Heart right ventricle (tissue), 16 donors: ENCODE results near the gene ITGB3. TPM values are rescaled to one million over a fixed set of nuclear protein-coding genes. Genes with fewer than 3 reads are reported as not detected.

Experiments
- ATAC-seq, 8 donors: fragments of 200-7000 bp; cut with Tn5 transposase; one replicate each; pipeline ENCODE4 v1.9.1; 2020; ENCODE audit warnings: mild to moderate bottlenecking in 8 of 8, moderate library complexity in 8 of 8, moderate number of reproducible peaks in 1 of 8
- DNase-seq, 2 donors: peaks; one replicate each; pipeline ENCODE4 v3.0.0-alpha.2; 2020
- H3K27ac ChIP-seq, 10 donors: fragments of 200-600 bp; sonication (generic) in 2 of 10; one replicate each; pipeline versions ENCODE4 v1.5.0 to v1.8.0; 2020 to 2022; ENCODE audit warnings: mild to moderate bottlenecking in 3 of 10
- H3K27me3 ChIP-seq, 7 donors: fragments of 200-600 bp; one replicate each; pipeline ENCODE4 v1.8.0; 2021 to 2022; ENCODE audit warnings: mild to moderate bottlenecking in 2 of 7
- H3K36me3 ChIP-seq, 9 donors: fragments of 200-600 bp; sonication (generic) in 1 of 9; one replicate each; pipeline versions ENCODE4 v1.5.0 to v1.8.0; 2020 to 2022; ENCODE audit warnings: mild to moderate bottlenecking in 2 of 9
- H3K4me1 ChIP-seq, 9 donors: fragments of 200-600 bp; sonication (generic) in 1 of 9; one replicate each; pipeline versions ENCODE4 v1.5.0 to v1.8.0; 2020 to 2022; ENCODE audit warnings: mild to moderate bottlenecking in 4 of 9
- H3K4me3 ChIP-seq, 10 donors: fragments of 200-600 bp; sonication (generic) in 2 of 10; one replicate each; pipeline versions ENCODE4 v1.5.0 to v1.8.0; 2020 to 2022; ENCODE audit warnings: mild to moderate bottlenecking in 7 of 10, moderate library complexity in 2 of 10
- H3K9me3 ChIP-seq, 11 donors: fragments of 200-600 bp in 10 of 11; sonication (generic) in 2 of 11; one replicate each; pipeline versions ENCODE4 v1.5.0 to v1.8.0; 2013 to 2022; ENCODE audit warnings: mild to moderate bottlenecking in 2 of 11, control low read depth in 1 of 11, moderate library complexity in 1 of 11
- WGBS, 2 donors: extraction: QIAGEN DNeasy Blood & Tissue Kit; methylation state at CpG; one replicate each; pipeline ENCODE4 v1.1.7; 2013; ENCODE audit warnings: inconsistent platforms in 1 of 2; 5-methylcytosine and 5-hydroxymethylcytosine counted together
- intact Hi-C, 10 donors: fragments of 100-400 bp; cut with DNase I; formaldehyde crosslinking; loops; one replicate each; pipeline versions ENCODE4 v1.11.1 to v1.14.2; 2022
- polyA plus RNA-seq, 2 donors: library from polyadenylated mRNA; stranded (reverse); fragments of 200-250 nt; gene quantifications; one replicate each; pipeline ENCODE4 v1.2.3, GENCODE V29; 2013
- total RNA-seq, 10 donors: library from RNA; stranded (reverse); fragmentation: NEBNext Ultra II Directional in 3 of 10; extraction: Animal tissue kit (Norgen Biotek cat#: 25700) in 3 of 10; gene quantifications; one replicate each; pipeline versions ENCODE4 v1.2.1 to v1.2.4, GENCODE V29; 2021 to 2023
- TF ChIP-seq, protein P1 (sequence below), 9 donors: fragments of 200-600 bp; sonication (generic) in 2 of 9; IDR thresholded peaks; one replicate each; pipeline versions ENCODE4 v1.5.0 to v1.8.0; 2021 to 2022; ENCODE audit warnings: antibody characterized with exemption in 9 of 9, mild to moderate bottlenecking in 5 of 9, moderate library complexity in 1 of 9
- donor health status: Arrhythmogenic right ventricular cardiomyopathy.
- donor health status: ischemic (EF 13 %, LVEDD 7.1; RV severe dilation, severe dysfunction).
- donor health status: healthy with polysubstance abuse.
- donor health status: DM: no; HTN: yes; CAD: no.
- donor health status: DM: no; HTN: no; CAD: no.
- donor health status: ischemic (EF 25% LVEDD 6.9; RV normal size, moderate dysfunction).
- donor health status: ischemic (EF 25% LVEDD 5.7; RV mildly dilated, moderate dysfunction).
- donor health status: healthy.
- donor health status: DM: yes; HTN: yes; CAD: no.
- donor health status: Ischemic cardiomyopathy.
- donor health status: ischemic (EF 35%, LVEDD 5.7; RV mildly dilated, moderate dysfunction).
- donor health status: nonischemic (EF 11% LVEDD 7.7; RV severe dilation, severe dysfunction).
- donor health status: DM: yes; HTN: yes; CAD: no.
- donor health status: PGD.
- donor health status: ischemic (EF 29% LVEDD 5.4; RV normal size, mild dysfunction).
- donor health status: nonischemic (EF 23%, LVEDD 6.1; RV moderate dilation, normal function).

The ITGB3 gene
- total and polyA plus RNA-seq, 12 donors, result 1.9 to 18.0 (median 3.2) TPM

DNA sequence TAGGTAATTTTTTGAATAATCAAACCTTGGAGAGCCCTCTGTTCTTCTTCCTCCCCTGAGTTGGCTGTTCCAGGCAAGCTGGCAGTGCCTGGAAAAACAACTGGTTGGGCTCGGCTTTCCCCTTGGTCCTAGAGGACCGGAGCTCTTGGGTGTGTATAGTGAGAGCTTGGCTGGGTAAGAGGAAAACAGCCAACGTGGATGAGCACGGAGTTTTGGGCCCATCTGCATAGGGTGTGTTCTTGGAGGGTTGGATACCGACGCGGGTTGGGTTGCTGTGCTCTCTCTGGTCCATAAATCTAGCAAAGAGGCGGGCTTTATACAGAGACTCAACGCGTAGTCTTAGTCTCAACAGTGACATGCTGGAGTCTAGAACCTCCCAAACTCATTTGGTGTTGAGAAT is 23.2 kb downstream of the ITGB3 start:
- Histone ChIP-seq H3K4me3 (no peak overlapping the region), H3K4me1 (peaks cover 40 to 71% (median 57%) of the 10 kb centered on the region in 9 donors), H3K9me3 (no peaks in the 10 kb centered on the region), H3K27ac (peak overlapping the region; percentile 66 to 92 (median 86)), H3K27me3 (no peaks in the 10 kb centered on the region), H3K36me3 (no peaks in the 10 kb centered on the region)
- DNase-seq (peak; percentile 68 to 88), ATAC-seq (peak; percentile 63 to 81 (median 74))
- TF ChIP-seq, protein P1, sequence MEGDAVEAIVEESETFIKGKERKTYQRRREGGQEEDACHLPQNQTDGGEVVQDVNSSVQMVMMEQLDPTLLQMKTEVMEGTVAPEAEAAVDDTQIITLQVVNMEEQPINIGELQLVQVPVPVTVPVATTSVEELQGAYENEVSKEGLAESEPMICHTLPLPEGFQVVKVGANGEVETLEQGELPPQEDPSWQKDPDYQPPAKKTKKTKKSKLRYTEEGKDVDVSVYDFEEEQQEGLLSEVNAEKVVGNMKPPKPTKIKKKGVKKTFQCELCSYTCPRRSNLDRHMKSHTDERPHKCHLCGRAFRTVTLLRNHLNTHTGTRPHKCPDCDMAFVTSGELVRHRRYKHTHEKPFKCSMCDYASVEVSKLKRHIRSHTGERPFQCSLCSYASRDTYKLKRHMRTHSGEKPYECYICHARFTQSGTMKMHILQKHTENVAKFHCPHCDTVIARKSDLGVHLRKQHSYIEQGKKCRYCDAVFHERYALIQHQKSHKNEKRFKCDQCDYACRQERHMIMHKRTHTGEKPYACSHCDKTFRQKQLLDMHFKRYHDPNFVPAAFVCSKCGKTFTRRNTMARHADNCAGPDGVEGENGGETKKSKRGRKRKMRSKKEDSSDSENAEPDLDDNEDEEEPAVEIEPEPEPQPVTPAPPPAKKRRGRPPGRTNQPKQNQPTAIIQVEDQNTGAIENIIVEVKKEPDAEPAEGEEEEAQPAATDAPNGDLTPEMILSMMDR (IDR thresholded peaks at IDR 0.05), result no peak
- intact Hi-C loops, result loop anchor here in 3 of 10 donors (2.0 to 10.0 kb wide), 3 partner anchors 40 to 92 kb away; partner anchors contain the start of gene CDC27 (in 1 of the 3)
- WGBS, 2 donors, result 21 to 26% methylated on average over 10 of the region's 10 CpGs

DNA sequence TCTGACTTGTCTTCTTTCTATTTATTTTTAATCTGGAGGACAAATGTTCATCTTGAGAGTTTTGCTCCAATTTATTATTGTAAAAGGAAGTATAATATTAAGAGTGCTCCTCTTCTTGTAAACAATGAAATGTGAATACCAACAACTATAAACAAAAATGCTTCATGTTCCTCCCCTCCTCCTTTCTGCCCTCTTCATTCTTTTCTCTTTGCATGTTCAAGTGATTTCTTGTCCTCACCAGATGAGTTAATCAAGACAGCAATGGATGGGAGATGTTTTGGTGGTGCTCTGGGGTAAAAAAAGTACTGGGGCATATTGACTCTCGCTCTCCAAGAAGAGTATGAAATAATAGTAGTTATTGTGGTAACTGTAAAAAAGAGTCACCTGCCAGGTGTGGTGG is 24.3 kb downstream of the ITGB3 start:
- Histone ChIP-seq H3K27me3 (no peaks in the 10 kb centered on the region), H3K4me3 (no peak overlapping the region), H3K9me3 (no peaks in the 10 kb centered on the region), H3K27ac (peak overlapping the region in 9 of 10 donors; percentile 73 to 92 (median 87)), H3K36me3 (no peaks in the 10 kb centered on the region), H3K4me1 (peaks cover 40 to 71% (median 57%) of the 10 kb centered on the region in 9 donors)
- intact Hi-C loops, result loop anchor here in 3 of 10 donors (2.0 to 10.0 kb wide), 3 partner anchors 41 to 93 kb away; partner anchors contain the start of gene CDC27 (in 1 of the 3)
- ATAC-seq (no peak), DNase-seq (no peak)
- TF ChIP-seq, protein P1 (IDR thresholded peaks at IDR 0.05), result no peak
- WGBS, 2 donors, result 97 to 98% methylated on average over 1 of the region's 1 CpG

GRCh38 chr17:47278561-47278960 is 24.9 kb downstream of the ITGB3 start:
- no peaks in the 10 kb centered on the region for H3K27me3 ChIP-seq
- WGBS, 2 donors, result 84 to 85% methylated on average over 4 of the region's 4 CpGs
- H3K36me3 ChIP-seq, result no peaks in the 10 kb centered on the region
- TF ChIP-seq, protein P1 (IDR thresholded peaks at IDR 0.05), result no peak
- H3K9me3 ChIP-seq, result no peaks in the 10 kb centered on the region
- ATAC-seq (no peak), DNase-seq (no peak)
- H3K4me3 ChIP-seq, result no peak overlapping the region
- intact Hi-C loops, result loop anchor here in 2 of 10 donors (5.0 to 10.0 kb wide), 2 partner anchors 41 to 94 kb away; partner anchors contain the start of gene CDC27 (in 1 of the 2)
- peak overlapping the region; percentile 73 to 92 (median 86) for H3K27ac ChIP-seq
- peaks cover 40 to 71% (median 57%) of the 10 kb centered on the region in 9 donors for H3K4me1 ChIP-seq

DNA sequence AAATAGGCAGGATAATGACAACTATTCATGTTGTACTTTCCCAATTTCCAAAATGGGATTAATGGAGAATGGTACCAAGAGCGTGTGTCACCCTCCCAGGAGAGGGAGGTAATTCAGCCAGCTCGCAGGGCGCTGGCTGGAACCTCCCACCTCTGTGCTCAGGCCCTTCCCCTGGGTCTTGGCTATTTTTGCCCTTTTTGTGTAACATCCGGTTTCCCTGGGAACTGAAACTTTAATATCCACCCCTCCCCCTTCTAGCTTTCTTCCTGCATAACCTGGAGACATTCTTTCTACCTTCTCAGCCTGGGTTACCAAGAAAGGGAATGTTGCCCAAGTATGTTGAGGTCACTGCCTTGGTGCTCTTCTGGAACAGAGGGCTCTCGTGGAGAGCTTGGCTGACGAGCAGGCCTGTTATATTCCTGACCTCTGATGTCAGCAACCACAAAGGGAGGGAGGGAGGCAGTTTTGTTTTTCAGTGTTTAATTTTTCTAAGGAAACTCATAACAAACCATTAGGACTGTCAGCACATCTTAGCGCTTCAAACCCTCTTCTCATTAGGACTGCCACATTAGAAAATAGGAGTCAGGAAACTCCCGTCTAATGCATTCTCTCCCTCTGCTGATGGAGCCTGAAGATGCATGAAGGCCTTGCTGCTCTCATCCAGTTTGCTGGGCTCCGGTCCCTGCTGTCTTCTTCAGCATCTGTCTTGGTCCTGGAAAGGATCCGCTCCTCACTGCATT is 25.6 kb downstream of the ITGB3 start:
- ATAC-seq (peak; percentile 65 to 82 (median 79)), DNase-seq (peak; percentile 67 to 82)
- Histone ChIP-seq H3K9me3 (no peaks in the 10 kb centered on the region), H3K27ac (peak overlapping the region; percentile 73 to 92 (median 86)), H3K4me1 (peaks cover 40 to 71% (median 57%) of the 10 kb centered on the region in 9 donors), H3K4me3 (peak overlapping the region in 1 of 10 donors; percentile 9), H3K27me3 (no peaks in the 10 kb centered on the region), H3K36me3 (peaks cover 0 to 5% (median 0%) of the 10 kb centered on the region in 9 donors)
- TF ChIP-seq, protein P1 (IDR thresholded peaks at IDR 0.05), result peak in 2 of 9 donors; percentile 10 to 15
- intact Hi-C loops, result loop anchor here in 2 of 10 donors (5.0 to 10.0 kb wide), 2 partner anchors 42 to 94 kb away; partner anchors contain the start of gene CDC27 (in 1 of the 2)
- 31 to 40% methylated on average over 10 of the region's 10 CpGs for WGBS, 2 donors
